Activated T-helper 2 cell treated with anti-CD3 and anti-CD28 coated beads, Interferon-gamma antibody, Interleukin-2, Interleukin-4, amounts not matched to agents 10 μg/mL and 5 μg/mL and 100 μg/mL, durations not matched to agents 14 hours and 24 hours and 36 hours (primary cell): ENCODE results near the gene SLCO1A2. TPM values are rescaled to one million over a fixed set of nuclear protein-coding genes. Genes with fewer than 3 reads are reported as not detected.

Experiments
- DNase-seq: peaks from one replicate; pipeline ENCODE4 v3.0.0; 2021; ENCODE audit warnings: low spot score
- H3K27ac Mint-ChIP-seq: one replicate; pipeline ENCODE4 v1.8.0; 2021; ENCODE audit warnings: mixed read lengths
- H3K27me3 Mint-ChIP-seq: one replicate; pipeline ENCODE4 v1.8.0; 2021; ENCODE audit warnings: low read depth, mixed read lengths
- H3K36me3 Mint-ChIP-seq: one replicate; pipeline ENCODE4 v1.8.0; 2021; ENCODE audit warnings: low read depth, mixed read lengths
- H3K4me1 Mint-ChIP-seq: one replicate; pipeline ENCODE4 v1.8.0; 2021; ENCODE audit warnings: low read depth, mixed read lengths
- H3K4me3 Mint-ChIP-seq: one replicate; pipeline ENCODE4 v1.8.0; 2021; ENCODE audit warnings: low read depth, mild to moderate bottlenecking, moderate library complexity, mixed read lengths
- H3K9me3 Mint-ChIP-seq: one replicate; pipeline ENCODE4 v1.8.0; 2021; ENCODE audit warnings: mixed read lengths
- intact Hi-C: fragments of 100-400 bp; cut with micrococcal nuclease; formaldehyde crosslinking; loops from one replicate; pipeline ENCODE4 v1.15.1; 2023
- total RNA-seq: library from RNA; stranded (reverse); gene quantifications from 2 replicates; pipeline ENCODE4 v1.2.3, GENCODE V29; 2022

The SLCO1A2 gene
- total RNA-seq, 1 donor from 2014 or later: not detected

- Mint-ChIP-seq H3K4me3 (no peak overlapping the region), H3K36me3 (no peaks in the 10 kb centered on the region)
Observed at GRCh38 chr12:21239866-21240265, 94.9 kb downstream of the SLCO1A2 start.

GRCh38 chr12:21234395-21234794, 100.3 kb downstream of the SLCO1A2 start:
- no peak for DNase-seq
- Mint-ChIP-seq H3K9me3 (no peaks in the 10 kb centered on the region), H3K27ac (no peak overlapping the region), H3K4me1 (no peaks in the 10 kb centered on the region), H3K27me3 (no peaks in the 10 kb centered on the region), H3K36me3 (no peaks in the 10 kb centered on the region), H3K4me3 (no peak overlapping the region)
- intact Hi-C loops: no loop called here

More at GRCh38 chr12:21239866-21240265, 94.9 kb downstream of the SLCO1A2 start:
- intact Hi-C loops: no loop called here
- Mint-ChIP-seq H3K9me3 (no peaks in the 10 kb centered on the region), H3K4me1 (no peaks in the 10 kb centered on the region), H3K27me3 (no peaks in the 10 kb centered on the region), H3K27ac (no peak overlapping the region)
- DNase-seq: no peak

- no peaks in the 10 kb centered on the region for H3K9me3 Mint-ChIP-seq
- no peak overlapping the region for H3K4me3 Mint-ChIP-seq
- no peaks in the 10 kb centered on the region for H3K36me3 Mint-ChIP-seq
- H3K27ac Mint-ChIP-seq: no peak overlapping the region
- intact Hi-C loops: no loop called here
- DNase-seq: no peak
- H3K27me3 Mint-ChIP-seq: no peaks in the 10 kb centered on the region
- H3K4me1 Mint-ChIP-seq: no peaks in the 10 kb centered on the region
Observed at GRCh38 chr12:21223930-21224329, 110.8 kb downstream of the SLCO1A2 start.

- Mint-ChIP-seq H3K36me3 (no peaks in the 10 kb centered on the region), H3K9me3 (no peaks in the 10 kb centered on the region), H3K4me3 (no peak overlapping the region), H3K27me3 (no peaks in the 10 kb centered on the region), H3K4me1 (no peaks in the 10 kb centered on the region), H3K27ac (no peak overlapping the region)
- DNase-seq: no peak
- intact Hi-C loops: no loop called here
Observed at GRCh38 chr12:21221778-21222177, 112.9 kb downstream of the SLCO1A2 start.

- no peaks in the 10 kb centered on the region for H3K9me3 Mint-ChIP-seq
Observed at GRCh38 chr12:21221072-21221471, 113.6 kb downstream of the SLCO1A2 start.

GRCh38 chr12:21220266-21220665, 114.5 kb downstream of the SLCO1A2 start:
- DNase-seq: no peak
- Mint-ChIP-seq H3K4me3 (no peak overlapping the region), H3K36me3 (no peaks in the 10 kb centered on the region), H3K4me1 (no peaks in the 10 kb centered on the region), H3K27me3 (no peaks in the 10 kb centered on the region), H3K27ac (no peak overlapping the region), H3K9me3 (no peaks in the 10 kb centered on the region)
- intact Hi-C loops: no loop called here

More at GRCh38 chr12:21221072-21221471, 113.6 kb downstream of the SLCO1A2 start:
- no peaks in the 10 kb centered on the region for H3K36me3 Mint-ChIP-seq
- H3K4me3 Mint-ChIP-seq: no peak overlapping the region
- intact Hi-C loops: no loop called here
- no peaks in the 10 kb centered on the region for H3K4me1 Mint-ChIP-seq
- no peak overlapping the region for H3K27ac Mint-ChIP-seq
- H3K27me3 Mint-ChIP-seq: no peaks in the 10 kb centered on the region
- no peak for DNase-seq

- Mint-ChIP-seq H3K4me1 (no peaks in the 10 kb centered on the region), H3K27me3 (no peaks in the 10 kb centered on the region), H3K4me3 (no peak overlapping the region), H3K27ac (no peak overlapping the region), H3K9me3 (peaks cover 5% of the 10 kb centered on the region), H3K36me3 (no peaks in the 10 kb centered on the region)
- no peak for DNase-seq
- intact Hi-C loops: no loop called here
Observed at GRCh38 chr12:21219206-21219605, 115.5 kb downstream of the SLCO1A2 start.

Other genes with a start within 250 kb of the SLCO1A2 start
- gene SLCO1B1, start 203.7 kb downstream of the SLCO1A2 start, total RNA-seq: not detected in 2 replicates
- gene IAPP, start 38.0 kb upstream of the SLCO1A2 start, total RNA-seq: not detected in 2 replicates
- gene PYROXD1, start 102.7 kb upstream of the SLCO1A2 start, total RNA-seq: 27.3 and 30.1 TPM in 2 replicates
- 68.4 and 69.0 TPM in 2 replicates for gene RECQL, start 166.7 kb upstream of the SLCO1A2 start, total RNA-seq
- gene GOLT1B, start 166.9 kb upstream of the SLCO1A2 start, total RNA-seq: 42.2 and 46.1 TPM in 2 replicates
- 1.1 and 1.6 TPM in 2 replicates for gene SPX, start 191.4 kb upstream of the SLCO1A2 start, total RNA-seq